GM23248 (cell line): Measurements from ENCODE around the gene PRR12. TPM values are rescaled to one million over a fixed set of nuclear protein-coding genes. Genes with fewer than 3 reads are reported as not detected.

Experiments
- DNase-seq: peaks from one replicate; pipeline ENCODE4 v3.0.0-alpha.2; 2015
- H2AFZ ChIP-seq: fragments of 200-600 bp; sonication (generic); 2 replicates; pipeline ENCODE4 v1.6.1; 2016; ENCODE audit warnings: antibody characterized with exemption
- H3F3A ChIP-seq: fragments of 200-600 bp; sonication (generic); 2 replicates; pipeline ENCODE4 v1.6.1; 2016; ENCODE audit warnings: mild to moderate bottlenecking, antibody characterized with exemption, mixed run types; ENCODE audit not compliant: insufficient read depth
- H3K27ac ChIP-seq: fragments of 200-600 bp; sonication (generic); 2 replicates; pipeline ENCODE4 v1.5.1; 2016; ENCODE audit warnings: mild to moderate bottlenecking
- H3K27me3 ChIP-seq: fragments of 200-600 bp; sonication (generic); replicated peaks from 2 replicates; pipeline ENCODE4 v1.6.1; 2016; ENCODE audit warnings: mild to moderate bottlenecking; ENCODE audit not compliant: insufficient read depth
- H3K36me3 ChIP-seq: fragments of 200-600 bp; sonication (generic); 2 replicates; pipeline ENCODE4 v1.6.1; 2016; ENCODE audit warnings: low read depth, mild to moderate bottlenecking
- H3K4me1 ChIP-seq: fragments of 200-600 bp; sonication (generic); 2 replicates; pipeline ENCODE4 v1.6.1; 2016; ENCODE audit warnings: mild to moderate bottlenecking; ENCODE audit not compliant: insufficient read depth
- H3K4me2 ChIP-seq: fragments of 200-600 bp; sonication (generic); one replicate; pipeline ENCODE4 v1.6.1; 2016; ENCODE audit warnings: mild to moderate bottlenecking; ENCODE audit not compliant: unreplicated experiment
- H3K4me3 ChIP-seq: fragments of 200-600 bp; sonication (generic); 2 replicates; pipeline ENCODE4 v1.5.1; 2016; ENCODE audit warnings: mild to moderate bottlenecking
- H3K79me2 ChIP-seq: fragments of 200-600 bp; sonication (generic); 2 replicates; pipeline ENCODE4 v1.6.1; 2016; ENCODE audit warnings: mild to moderate bottlenecking; ENCODE audit not compliant: insufficient read depth
- H3K9ac ChIP-seq: fragments of 200-600 bp; sonication (generic); 2 replicates; pipeline ENCODE4 v1.6.1; 2016; ENCODE audit warnings: mild to moderate bottlenecking
- H3K9me2 ChIP-seq: fragments of 200-600 bp; sonication (generic); 2 replicates; pipeline ENCODE4 v1.6.1; 2016; ENCODE audit warnings: mixed run types, mild to moderate bottlenecking, moderate library complexity; ENCODE audit not compliant: insufficient read depth
- H3K9me3 ChIP-seq: fragments of 200-600 bp; sonication (generic); one replicate; pipeline ENCODE4 v1.6.1; 2017; ENCODE audit warnings: low read depth
- H4K20me1 ChIP-seq: fragments of 200-600 bp; sonication (generic); 2 replicates; pipeline ENCODE4 v1.6.0; 2016; ENCODE audit not compliant: insufficient read depth
- EZH2 ChIP-seq: fragments of 200-600 bp; sonication (generic); IDR thresholded peaks from 2 replicates; pipeline ENCODE4 v1.6.1; 2018; ENCODE audit warnings: antibody characterized with exemption, mild to moderate bottlenecking; ENCODE audit not compliant: insufficient read depth, poor library complexity, severe bottlenecking
- EZH2phosphoT487 ChIP-seq: fragments of 200-600 bp; sonication (generic); IDR thresholded peaks from 2 replicates; pipeline ENCODE4 v1.6.1; 2018; ENCODE audit warnings: antibody characterized with exemption, moderate library complexity, mild to moderate bottlenecking, low read depth; ENCODE audit not compliant: insufficient read depth
- WGBS, 2 experiments: methylation state at CpG; one replicate each; pipeline ENCODE4 v1.1.6; 2015 to 2017; ENCODE audit warnings: low lambda C conversion rate in 2 of 2, low coverage in 1 of 2; ENCODE audit errors: missing lambda C conversion rate in 2 of 2; 5-methylcytosine and 5-hydroxymethylcytosine counted together
- in situ Hi-C: fragments of 300-500 bp; cut with MboI; formaldehyde crosslinking; loops from 2 replicates; pipeline ENCODE4 v1.15.0; 2020
- polyA plus RNA-seq: library from polyadenylated mRNA; unstranded; fragments of >200 nt; fragmentation: Nextera tagmentation; extraction: Ambion mirVana; gene quantifications from 2 replicates; pipeline ENCODE4 v1.2.1, GENCODE V29; 2016
- total RNA-seq: library from RNA; depleted of rRNA; stranded (reverse); fragments of >200 nt; shearing (Covaris generic); gene quantifications from 2 replicates; pipeline ENCODE4 v1.2.3, GENCODE V29; 2014

Gene PRR12
- total and polyA plus RNA-seq, 2 experiments from 2014 or later = 0.86 to 2.9 TPM

GRCh38 chr19:49559443-49559842 is 31.5 kb upstream of the PRR12 start:
- Histone ChIP-seq H3K9me2 (no peaks in the 10 kb centered on the region), H3K27ac (no peak overlapping the region), H2AFZ (no peak overlapping the region), H4K20me1 (no peaks in the 10 kb centered on the region), H3K4me1 (peaks cover 2% of the 10 kb centered on the region; the same call in 1 of the 2 replicates), H3K9ac (no peak overlapping the region), H3K79me2 (peaks cover 43% of the 10 kb centered on the region), H3F3A (peaks cover 13% of the 10 kb centered on the region), H3K4me3 (no peak overlapping the region), H3K36me3 (peaks cover 19% of the 10 kb centered on the region; the same call in 1 of the 2 replicates), H3K27me3 (no peaks in the 10 kb centered on the region), H3K4me2 (no peak overlapping the region), H3K9me3 (no peaks in the 10 kb centered on the region)
- TF ChIP-seq EZH2phosphoT487 = no peak
- no peak for TF ChIP-seq EZH2
- in situ Hi-C loops = no loop called here
- no peak for DNase-seq
- WGBS, 2 experiments = 69 to 72% methylated on average over 3 of the region's 3 CpGs

GRCh38 chr19:49559928-49560327 is 31.1 kb upstream of the PRR12 start:
- in situ Hi-C loops = no loop called here
- H3K36me3 ChIP-seq = peaks cover 16% of the 10 kb centered on the region; the same call in 1 of the 2 replicates

GRCh38 chr19:49560358-49560900 is 30.6 kb upstream of the PRR12 start:
- Histone ChIP-seq H3K36me3 (peaks cover 11% of the 10 kb centered on the region; the same call in 1 of the 2 replicates), H3K4me1 (no peaks in the 10 kb centered on the region), H2AFZ (no peak overlapping the region), H3K79me2 (peaks cover 53% of the 10 kb centered on the region), H3K9me3 (no peaks in the 10 kb centered on the region), H3K9me2 (no peaks in the 10 kb centered on the region), H3K27ac (no peak overlapping the region), H3K9ac (no peak overlapping the region), H3K27me3 (no peaks in the 10 kb centered on the region), H3F3A (peaks cover 3% of the 10 kb centered on the region), H4K20me1 (no peaks in the 10 kb centered on the region), H3K4me2 (no peak overlapping the region), H3K4me3 (no peak overlapping the region)
- in situ Hi-C loops = no loop called here
- no peak for TF ChIP-seq EZH2phosphoT487
- TF ChIP-seq EZH2 = no peak
- WGBS, 2 experiments = 87 to 88% methylated on average over 15 of the region's 15 CpGs
- no peak for DNase-seq

More at GRCh38 chr19:49559928-49560327, 31.1 kb upstream of the PRR12 start:
- Histone ChIP-seq H3K9ac (no peak overlapping the region), H3K4me3 (no peak overlapping the region), H2AFZ (no peak overlapping the region), H3K4me1 (no peaks in the 10 kb centered on the region), H3K79me2 (peaks cover 48% of the 10 kb centered on the region), H3F3A (peaks cover 8% of the 10 kb centered on the region), H3K4me2 (no peak overlapping the region), H4K20me1 (no peaks in the 10 kb centered on the region), H3K9me2 (no peaks in the 10 kb centered on the region), H3K9me3 (no peaks in the 10 kb centered on the region), H3K27me3 (no peaks in the 10 kb centered on the region), H3K27ac (no peak overlapping the region)
- no peak for DNase-seq
- TF ChIP-seq EZH2phosphoT487 (no peak), EZH2 (no peak)
- WGBS, 2 experiments = 75 to 80% methylated on average over 12 to 15 of the region's 15 CpGs

GRCh38 chr19:49564616-49565045 is 26.4 kb upstream of the PRR12 start:
- no peak overlapping the region for H3K9ac ChIP-seq
- H3K4me2 ChIP-seq = no peak overlapping the region
- no peaks in the 10 kb centered on the region for H3K36me3 ChIP-seq
- H3K4me3 ChIP-seq = no peak overlapping the region
- peaks cover 8% of the 10 kb centered on the region; the same call in 1 of the 2 replicates for H3K4me1 ChIP-seq
- no peak for TF ChIP-seq EZH2
- no peak for TF ChIP-seq EZH2phosphoT487
- H3K27ac ChIP-seq = no peak overlapping the region
- DNase-seq = no peak
- WGBS, 2 experiments = 88 to 89% methylated on average over 6 of the region's 6 CpGs
- H3K27me3 ChIP-seq = no peaks in the 10 kb centered on the region
- H3F3A ChIP-seq = peaks cover 12% of the 10 kb centered on the region
- H3K9me2 ChIP-seq = no peaks in the 10 kb centered on the region
- H2AFZ ChIP-seq = no peak overlapping the region
- H4K20me1 ChIP-seq = 0 out of 2 replicates have a peak, but pooled peaks cover 6% of the 10 kb centered on the region
- in situ Hi-C loops = no loop called here
- peaks cover 95% of the 10 kb centered on the region for H3K79me2 ChIP-seq
- H3K9me3 ChIP-seq = no peaks in the 10 kb centered on the region
